Islet precursor cell (in vitro differentiated cells): Measurements from ENCODE around the gene COP1.
"Not testable (repeated sequence)": the region's sequence is repeated elsewhere in the genome, so short reads cannot be mapped to it uniquely, and the experiment has no call there.

ENCODE experiments used
- DNase-seq: peaks from one replicate; pipeline ENCODE4 v3.0.0-alpha.2; 2018

The COP1 gene

GRCh38 chr1:176118985-176119384, 88.1 kb downstream of the COP1 start:
- DNase-seq: no peak

- no peak for DNase-seq
These were observed 95.3 kb downstream of the COP1 start for GRCh38 chr1:176111835-176112234.

- no peak for DNase-seq
These were observed 96.9 kb downstream of the COP1 start for GRCh38 chr1:176110203-176110602.

GRCh38 chr1:176102768-176103350, 104.2 kb downstream of the COP1 start:
- DNase-seq: no peak

GRCh38 chr1:176101951-176102642, 105.0 kb downstream of the COP1 start:
- no peak for DNase-seq

GRCh38 chr1:176098560-176098959, 108.5 kb downstream of the COP1 start:
- DNase-seq: no peak

- no peak for DNase-seq
These were observed 111.1 kb downstream of the COP1 start for GRCh38 chr1:176096015-176096414.

GRCh38 chr1:176090766-176091165, 116.3 kb downstream of the COP1 start:
- no peak for DNase-seq

- not testable (repeated sequence) for DNase-seq
These were observed 119.3 kb downstream of the COP1 start for GRCh38 chr1:176087746-176088145.

- DNase-seq: no peak
These were observed 133.4 kb downstream of the COP1 start for GRCh38 chr1:176073524-176074157.

- DNase-seq: no peak
These were observed 138.2 kb downstream of the COP1 start for GRCh38 chr1:176068901-176069300.

GRCh38 chr1:176068256-176068655, 138.8 kb downstream of the COP1 start:
- DNase-seq: no peak

- DNase-seq: no peak
These were observed 140.4 kb downstream of the COP1 start for GRCh38 chr1:176066709-176067108.

- DNase-seq: no peak
These were observed 148.4 kb downstream of the COP1 start for GRCh38 chr1:176058686-176059085.

- no peak for DNase-seq
These were observed 150.8 kb downstream of the COP1 start for GRCh38 chr1:176056312-176056711.

- no peak for DNase-seq
These were observed 151.7 kb downstream of the COP1 start for GRCh38 chr1:176055398-176055797.

- no peak for DNase-seq
These were observed 155.1 kb downstream of the COP1 start for GRCh38 chr1:176051902-176052518.

GRCh38 chr1:176051402-176051801, 155.7 kb downstream of the COP1 start:
- no peak for DNase-seq

- DNase-seq: no peak
These were observed 157.5 kb downstream of the COP1 start for GRCh38 chr1:176049582-176049981.

- no peak for DNase-seq
These were observed 160.2 kb downstream of the COP1 start for GRCh38 chr1:176046926-176047325.

GRCh38 chr1:176043537-176043936, 163.5 kb downstream of the COP1 start:
- no peak for DNase-seq

GRCh38 chr1:176033881-176034280, 173.2 kb downstream of the COP1 start:
- DNase-seq: no peak

- no peak for DNase-seq
These were observed 173.6 kb downstream of the COP1 start for GRCh38 chr1:176033474-176033873.
